Fibroblast of skin of abdomen (primary cell): ENCODE data around the gene ATP6AP1. TPM values are rescaled to one million over a fixed set of nuclear protein-coding genes. Genes with fewer than 3 reads are reported as not detected.
"Not testable (repeated sequence)": the region's sequence is repeated elsewhere in the genome, so short reads cannot be mapped to it uniquely, and the experiment has no call there.

Experiments used
- DNase-seq: peaks from one replicate; pipeline ENCODE4 v3.0.0-alpha.2; 2013
- polyA plus RNA-seq, 2 experiments: library from polyadenylated mRNA; unstranded; fragments of 120-200 nt; gene quantifications; one replicate each; pipeline ENCODE4 v1.2.1, GENCODE V29; 2013; ENCODE audit not compliant: insufficient read length in 2 of 2

Gene ATP6AP1
- 85.6 TPM for polyA plus RNA-seq (2013, experiment 1 of 2; ENCODE audit: insufficient read length)
- 83.2 TPM for polyA plus RNA-seq (2013, experiment 2 of 2; ENCODE audit: insufficient read length)

- DNase-seq = peak; percentile 95
Measured at GRCh38 chrX:154428176-154429171, at the start of gene ATP6AP1. ATP6AP1 (plus strand) TSS chrX:154428677; CDS start chrX:154428693, 16 bp downstream.

DNA sequence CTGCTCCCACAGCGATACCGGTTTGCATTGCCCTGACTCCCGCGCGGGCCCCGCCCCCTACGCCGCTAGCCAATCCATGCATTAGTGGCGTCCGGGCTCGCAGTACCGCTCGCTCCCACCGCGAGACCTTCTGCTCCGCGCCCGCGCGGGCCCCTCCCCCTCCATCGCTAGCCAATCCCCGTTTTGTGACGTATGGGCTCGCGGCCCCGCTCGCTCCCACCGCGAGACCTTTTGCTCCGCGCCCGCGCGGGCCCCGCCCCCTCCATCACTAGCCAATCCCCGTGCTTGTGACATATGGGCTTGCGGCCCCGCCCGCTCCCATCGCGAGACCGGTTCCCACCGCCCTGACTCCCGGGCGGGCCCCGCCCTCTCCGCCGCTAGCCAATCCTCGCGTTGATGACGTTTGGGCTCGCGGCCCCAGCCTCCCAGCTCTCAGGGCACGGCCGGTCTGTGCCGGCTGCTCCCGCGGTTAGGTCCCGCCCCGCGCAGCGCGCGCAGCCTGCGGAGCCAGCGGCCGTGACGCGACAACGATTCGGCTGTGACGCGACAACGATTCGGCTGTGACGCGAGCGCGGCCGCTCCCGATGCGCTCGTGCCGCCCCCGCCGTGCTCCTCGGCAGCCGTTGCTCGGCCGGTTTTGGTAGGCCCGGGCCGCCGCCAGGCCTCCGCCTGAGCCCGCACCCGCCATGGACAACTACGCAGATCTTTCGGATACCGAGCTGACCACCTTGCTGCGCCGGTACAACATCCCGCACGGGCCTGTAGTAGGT lies 49.5 kb upstream of the ATP6AP1 start, which contains the start of gene EMD:
EMD (plus strand) TSS at position 497 of the 770 bp plus-strand sequence; CDS start at position 687, 190 bp downstream.
- DNase-seq = peak; percentile 98

DNA sequence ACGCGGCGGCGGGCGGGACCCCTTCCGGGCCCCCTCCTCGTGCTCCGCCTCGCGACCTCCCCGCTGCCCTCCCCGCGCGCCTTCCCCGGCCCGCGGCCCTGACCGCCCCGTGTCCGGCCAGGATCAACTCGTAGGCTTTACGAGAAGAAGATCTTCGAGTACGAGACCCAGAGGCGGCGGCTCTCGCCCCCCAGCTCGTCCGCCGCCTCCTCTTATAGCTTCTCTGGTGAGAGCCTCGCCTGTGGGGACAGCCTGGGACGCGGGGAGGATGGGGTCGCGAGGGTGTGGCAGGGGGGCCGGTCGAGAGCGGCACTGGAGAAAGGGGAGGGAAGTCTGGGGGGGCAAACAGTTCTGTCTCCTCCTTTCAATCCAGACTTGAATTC lies 48.9 kb upstream of the ATP6AP1 start:
- no peak for DNase-seq

- DNase-seq = no peak
Measured at GRCh38 chrX:154380153-154380552, 48.3 kb upstream of the ATP6AP1 start.

DNA sequence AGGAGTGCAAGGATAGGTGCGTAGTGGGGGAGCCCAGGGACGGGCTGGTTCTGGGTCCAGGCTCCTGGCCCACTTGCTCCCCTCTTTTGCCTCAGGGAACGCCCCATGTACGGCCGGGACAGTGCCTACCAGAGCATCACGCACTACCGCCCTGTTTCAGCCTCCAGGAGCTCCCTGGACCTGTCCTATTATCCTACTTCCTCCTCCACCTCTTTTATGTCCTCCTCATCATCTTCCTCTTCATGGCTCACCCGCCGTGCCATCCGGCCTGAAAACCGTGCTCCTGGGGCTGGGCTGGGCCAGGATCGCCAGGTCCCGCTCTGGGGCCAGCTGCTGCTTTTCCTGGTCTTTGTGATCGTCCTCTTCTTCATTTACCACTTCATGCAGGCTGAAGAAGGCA lies 47.7 kb upstream of the ATP6AP1 start:
- DNase-seq = no peak

DNA sequence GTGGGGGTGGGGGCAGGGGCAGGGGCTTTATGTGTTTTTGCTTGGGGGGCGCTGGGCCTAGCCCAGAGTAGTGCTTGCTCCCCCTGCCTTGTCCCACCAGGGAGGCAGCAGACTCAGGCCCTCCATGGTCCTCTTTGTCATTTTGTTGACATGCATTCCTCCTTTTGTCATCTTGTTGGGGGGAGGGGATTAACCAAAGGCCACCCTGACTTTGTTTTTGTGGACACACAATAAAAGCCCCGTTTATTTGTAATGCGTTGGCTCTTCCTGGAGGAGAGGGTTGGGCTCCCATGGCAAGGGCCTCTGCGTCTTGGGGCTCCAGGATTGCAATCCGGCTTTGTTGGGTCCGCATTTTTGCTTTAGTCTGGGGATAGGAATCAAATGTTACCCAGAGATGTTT lies 47.2 kb upstream of the ATP6AP1 start:
- DNase-seq = no peak

DNA sequence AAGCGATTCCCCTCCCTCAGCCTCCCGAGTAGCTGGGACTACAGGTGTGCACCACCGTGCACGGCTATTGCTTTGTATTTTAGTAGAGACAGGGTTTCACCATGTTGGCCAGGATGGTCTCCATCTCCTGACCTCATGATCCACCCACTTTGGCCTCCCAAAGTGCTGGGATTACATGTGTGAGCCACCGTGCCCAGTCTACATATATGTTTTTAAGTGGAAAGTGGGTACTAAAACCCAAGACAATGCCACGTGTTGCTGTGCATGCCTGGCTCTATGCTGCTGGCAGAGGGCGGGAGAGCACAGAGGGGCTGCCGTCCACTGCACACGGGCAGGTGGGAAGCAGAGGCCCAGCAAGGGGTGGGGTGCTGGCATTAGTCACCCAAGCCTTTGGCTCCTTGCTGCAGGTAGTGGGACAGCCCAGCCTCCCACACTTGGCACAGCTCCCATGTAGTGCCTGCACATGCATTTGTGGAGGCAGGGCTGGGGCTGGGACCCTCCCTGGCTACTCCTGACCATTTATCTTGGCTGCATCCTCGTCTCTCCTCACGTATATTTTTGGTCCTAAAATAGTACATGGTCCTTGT lies 45.9 kb upstream of the ATP6AP1 start:
- DNase-seq = no peak

DNA sequence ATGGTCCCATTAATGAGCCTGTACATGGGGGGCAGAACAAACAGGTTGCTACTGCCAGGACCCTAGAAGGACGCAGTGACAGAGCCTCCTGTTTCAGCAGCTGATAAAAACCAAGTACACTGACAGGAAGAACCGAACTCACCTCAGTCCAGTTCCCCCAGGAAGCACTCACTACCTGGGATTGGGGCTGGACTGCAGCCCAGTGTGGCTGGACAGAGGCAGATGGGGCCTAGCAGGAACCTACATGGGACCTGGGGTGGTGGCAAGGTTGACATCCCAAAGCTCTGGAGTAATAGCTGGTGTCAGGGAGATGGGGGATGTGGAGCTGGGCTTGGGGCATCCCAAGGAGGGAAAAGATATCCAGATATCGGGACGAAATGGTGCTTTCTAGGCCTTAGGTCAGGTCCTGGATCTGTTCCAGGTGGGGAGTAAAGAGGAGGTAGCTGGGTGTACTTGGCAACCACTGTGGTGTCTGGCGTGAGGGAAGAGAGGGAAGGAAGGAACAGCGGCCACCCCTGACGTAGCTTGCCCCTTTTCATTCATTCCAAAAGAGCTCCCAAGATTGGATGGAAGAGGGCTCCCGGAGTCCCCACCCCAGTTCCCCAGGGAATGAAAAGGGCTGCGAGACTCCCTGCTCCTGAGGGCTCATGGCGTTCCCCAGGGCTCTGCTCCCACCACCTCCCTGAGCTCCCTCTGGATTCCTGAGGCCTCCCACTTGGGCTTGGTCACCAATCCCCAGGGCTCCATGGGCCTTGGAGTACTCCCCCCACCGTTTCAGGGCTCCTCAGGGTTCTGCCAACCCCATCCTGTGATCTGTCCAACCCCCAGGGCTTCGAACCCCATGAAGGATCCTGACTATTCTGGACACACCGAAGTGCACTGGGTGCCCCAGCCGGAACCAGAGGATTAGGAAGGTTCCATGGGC lies 44.9 kb upstream of the ATP6AP1 start:
- DNase-seq = no peak

- DNase-seq = no peak
Measured at GRCh38 chrX:154384284-154384892, 44.1 kb upstream of the ATP6AP1 start.

DNA sequence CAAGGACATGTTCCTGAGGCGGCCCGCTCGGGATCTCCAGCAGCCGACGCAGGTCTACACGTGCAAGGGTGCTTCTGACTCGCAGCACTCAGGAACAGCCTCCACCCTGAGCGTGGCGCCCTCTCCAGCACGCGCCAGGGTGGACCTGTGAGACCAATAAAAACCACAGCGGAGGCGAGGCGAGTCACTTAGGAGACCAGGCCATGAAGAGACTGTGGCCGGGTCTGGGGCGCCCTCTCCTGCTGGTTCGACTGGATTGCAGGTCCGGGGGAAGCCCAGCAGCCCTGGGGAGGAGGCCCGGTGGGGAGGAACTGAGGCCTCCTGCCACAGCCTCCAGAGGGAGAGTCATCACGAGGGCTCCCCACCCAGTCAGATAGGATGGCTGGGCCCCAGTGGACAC lies 40.4 kb upstream of the ATP6AP1 start:
- not testable (repeated sequence) for DNase-seq

DNA sequence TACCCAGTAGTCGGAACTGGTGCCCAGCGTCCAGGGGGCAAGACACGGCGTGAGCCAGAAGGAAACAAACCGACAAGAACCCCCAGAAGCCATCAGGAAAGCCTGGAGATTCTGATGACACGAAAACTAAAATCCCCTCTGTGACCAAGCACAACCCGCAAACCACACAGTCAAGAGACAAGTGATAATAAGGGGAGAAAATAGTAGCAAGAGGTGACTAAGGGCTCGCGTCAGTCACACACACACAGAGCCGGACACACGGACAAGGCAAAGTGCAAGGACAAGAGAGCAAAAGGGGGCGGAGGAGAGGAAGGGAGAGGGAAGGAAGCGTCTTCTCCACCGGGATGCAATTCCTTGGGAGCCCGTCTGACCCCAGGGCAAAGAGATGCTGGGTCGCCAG lies 39.8 kb upstream of the ATP6AP1 start:
- DNase-seq = not testable (repeated sequence)

- DNase-seq = not testable (repeated sequence)
Measured at GRCh38 chrX:154389812-154390747, 38.4 kb upstream of the ATP6AP1 start.

DNA sequence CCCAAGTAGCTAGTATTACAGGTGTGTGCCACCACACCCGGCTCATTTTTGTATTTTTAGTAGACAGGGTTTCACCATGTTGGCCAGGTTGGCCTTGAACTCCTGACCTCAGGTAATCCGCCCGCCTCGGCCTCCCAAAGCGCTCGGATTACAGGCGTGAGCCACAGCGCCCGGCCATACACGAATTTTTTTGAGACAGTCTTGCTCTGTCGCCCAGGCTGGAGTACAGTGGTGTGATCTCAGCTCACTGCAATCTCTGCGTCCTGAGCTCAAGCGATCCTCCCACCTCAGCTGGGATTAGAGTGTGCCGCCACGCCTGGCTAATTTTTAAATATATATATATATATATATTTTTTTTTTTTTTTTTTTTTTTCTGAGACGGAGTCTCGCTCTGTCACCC lies 32.1 kb upstream of the ATP6AP1 start:
- DNase-seq = not testable (repeated sequence)

- peak; percentile 62 for DNase-seq
Measured at GRCh38 chrX:154396973-154397887, 31.2 kb upstream of the ATP6AP1 start.

- peak; percentile 98 for DNase-seq
Measured at GRCh38 chrX:154397888-154398667, 30.4 kb upstream of the ATP6AP1 start, which contains the start of gene RPL10. RPL10 (plus strand) TSS chrX:154398377; CDS start chrX:154398520, 143 bp downstream.

DNA sequence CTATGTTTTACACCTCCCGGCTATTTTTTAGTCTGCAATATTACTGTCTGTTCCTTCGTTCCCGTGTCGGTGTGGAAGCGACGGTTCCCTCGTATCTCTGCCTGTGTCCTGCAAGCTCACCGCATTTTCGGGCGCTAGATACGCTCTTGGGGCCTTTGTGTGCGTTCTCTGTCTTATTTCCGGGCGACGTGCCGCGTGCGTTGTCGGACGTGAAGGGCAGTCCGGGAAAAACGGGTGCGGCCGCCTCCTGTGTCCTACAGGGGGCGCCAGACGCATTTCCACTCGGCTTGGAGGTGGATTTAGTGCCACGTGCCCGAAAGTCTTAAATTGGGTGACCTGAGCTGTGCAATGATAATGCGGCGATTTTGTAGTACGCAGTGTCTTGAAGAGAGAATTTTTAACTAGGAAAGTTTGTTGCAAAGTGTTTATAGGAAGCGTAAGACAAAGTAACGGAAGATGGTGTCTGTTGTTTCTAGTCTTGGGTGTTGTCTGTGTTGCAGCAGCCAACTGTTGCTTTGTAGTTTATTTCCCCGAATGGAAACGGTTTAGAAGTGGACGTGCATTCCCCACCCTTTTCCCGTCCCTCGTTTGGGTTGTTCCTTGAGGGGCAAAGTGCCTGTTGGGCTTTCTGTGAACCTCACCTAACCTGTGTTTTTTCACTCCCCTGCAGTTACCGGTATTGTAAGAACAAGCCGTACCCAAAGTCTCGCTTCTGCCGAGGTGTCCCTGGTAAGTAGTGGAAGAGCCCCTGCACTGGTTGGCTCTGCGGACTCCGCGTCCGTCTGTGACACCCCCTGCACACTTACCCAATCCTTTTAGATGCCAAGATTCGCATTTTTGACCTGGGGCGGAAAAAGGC lies 29.6 kb upstream of the ATP6AP1 start:
- peak; percentile 83 for DNase-seq
